Adrenal gland (tissue), 12 donors: ENCODE data around the gene TBC1D16. TPM values are rescaled to one million over a fixed set of nuclear protein-coding genes. Genes with fewer than 3 reads are reported as not detected.

ENCODE experiments used
- DNase-seq, 7 donors: peaks; one replicate each; pipeline ENCODE4 v3.0.0-alpha.2; 2019 to 2020
- H3K27ac ChIP-seq, 5 donors: fragments of 200-600 bp; sonication (generic) in 4 of 5; 1 replicate in 3 of 5; 2 replicates in 2 of 5; pipeline versions ENCODE4 v1.5.1 to v1.8.0; 2016 to 2020; ENCODE audit warnings: mild to moderate bottlenecking in 1 of 5
- H3K27me3 ChIP-seq: fragments of 200-600 bp; 2 replicates; pipeline ENCODE4 v1.8.0; 2021
- H3K36me3 ChIP-seq, 2 donors: fragments of 200-600 bp; replicated peaks in 1 of 2; 1 replicate in 1 of 2; 2 replicates in 1 of 2; pipeline versions ENCODE4 v1.5.1 to v1.8.0; 2018 to 2022
- H3K4me1 ChIP-seq, 2 donors: fragments of 200-600 bp; replicated peaks in 1 of 2; 1 replicate in 1 of 2; 2 replicates in 1 of 2; pipeline versions ENCODE4 v1.5.1 to v1.8.0; 2018 to 2021
- H3K4me3 ChIP-seq, 4 donors: fragments of 200-600 bp; sonication (generic) in 3 of 4; one replicate each; pipeline ENCODE4 v1.5.1; 2016 to 2018
- H3K9me3 ChIP-seq, 3 donors: fragments of 200-600 bp; sonication (generic) in 1 of 3; replicated peaks in 1 of 3; 1 replicate in 2 of 3; 2 replicates in 1 of 3; pipeline versions ENCODE4 v1.5.1 to v1.8.0; 2016 to 2021
- POLR2A ChIP-seq, 2 donors: fragments of 450-650 bp; IDR thresholded peaks; one replicate each; pipeline ENCODE4 v1.6.1; 2017; ENCODE audit warnings: antibody characterized with exemption in 2 of 2, mild to moderate bottlenecking in 2 of 2, moderate library complexity in 1 of 2
- whole genome bisulfite sequencing, 4 donors: extraction: QIAGEN DNeasy Blood & Tissue Kit in 2 of 4; methylation state at CpG; one replicate each; pipeline versions ENCODE4 v1.1.5 to v1.1.7; 2013 to 2017; 5-methylcytosine and 5-hydroxymethylcytosine counted together
- intact Hi-C, 2 donors: fragments of 100-400 bp; cut with DNase I; formaldehyde crosslinking; loops; one replicate each; pipeline versions ENCODE4 v1.14.1 to v1.15.0; 2022 to 2023
- polyA plus RNA-seq, 3 donors: library from polyadenylated mRNA; stranded (reverse); fragments of 200-250 nt in 2 of 3; fragments of 350-450 nt in 1 of 3; fragmentation: Illumina TruSeq in 1 of 3; extraction: RNeasy Lipid Tissue Mini Kit (QIAGEN cat#74804) in 1 of 3; gene quantifications; one replicate each; pipeline ENCODE4 v1.2.3, GENCODE V29; 2013 to 2014
- total RNA-seq, 9 donors: library from RNA; depleted of rRNA in 4 of 9; stranded (reverse); fragments of >200 nt in 4 of 9; fragments of 120-200 nt in 1 of 9; fragmentation: NEBNext Ultra II Directional in 1 of 9; extraction: Animal tissue kit (Norgen Biotek cat#: 25700) in 1 of 9; gene quantifications; one replicate each; pipeline versions ENCODE4 v1.1.0 to v1.2.4, GENCODE V29; 2013 to 2023
- TF ChIP-seq, protein P1 (sequence below), 6 experiments: fragments of 450-650 bp in 4 of 6; fragments of 200-600 bp in 2 of 6; sonication (generic) in 1 of 6; IDR thresholded peaks; 1 replicate in 5 of 6; 2 replicates in 1 of 6; pipeline versions ENCODE4 v1.5.1 to v1.8.0; 2016 to 2021; ENCODE audit warnings: antibody characterized with exemption in 6 of 6, mild to moderate bottlenecking in 2 of 6, moderate library complexity in 1 of 6
- donor health status: healthy with polysubstance abuse.
- donor health status: Bipolar disorder and iron deficiency.
- donor health status: DM: yes; HTN: yes; CAD: no.
- donor health status: DM: no; HTN: no; CAD: no.
- donor health status: DM: no; HTN: no; CAD: no.
- donor health status: DM: yes; HTN: yes; CAD: no.

Gene TBC1D16
- total and polyA plus RNA-seq, 12 donors: 4.2 to 62.5 (median 29.5) TPM

DNA sequence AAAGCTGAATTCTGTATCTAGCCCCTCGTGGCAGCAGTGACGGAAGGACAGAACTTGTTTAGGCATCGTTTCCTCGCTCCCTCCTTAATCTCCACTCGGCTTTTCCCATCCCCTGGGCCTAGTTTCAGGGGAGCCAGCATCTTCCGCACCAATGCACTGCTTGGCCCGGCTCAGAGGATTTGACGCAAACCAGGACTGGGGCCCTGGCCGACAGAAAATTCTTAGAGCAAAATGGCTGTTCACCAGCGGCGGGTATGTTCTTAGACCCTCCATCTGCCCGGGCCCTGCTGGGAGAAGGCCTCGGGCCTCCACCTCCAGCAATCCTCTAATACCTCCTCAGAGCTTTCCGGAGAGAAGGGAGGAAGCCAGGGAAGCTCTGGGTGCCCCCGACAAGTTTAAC lies 54.6 kb downstream of the TBC1D16 start:
- intact Hi-C loops: no loop called here
- Histone ChIP-seq H3K27ac (no peak overlapping the region), H3K36me3 (no peaks in the 10 kb centered on the region), H3K9me3 (no peaks in the 10 kb centered on the region), H3K27me3 (no peaks in the 10 kb centered on the region), H3K4me1 (peaks cover 13 to 16% of the 10 kb centered on the region in 2 donors), H3K4me3 (no peak overlapping the region)
- peak in 3 of 7 donors; percentile 12 to 45 (median 17) for DNase-seq
- TF ChIP-seq, protein P1, sequence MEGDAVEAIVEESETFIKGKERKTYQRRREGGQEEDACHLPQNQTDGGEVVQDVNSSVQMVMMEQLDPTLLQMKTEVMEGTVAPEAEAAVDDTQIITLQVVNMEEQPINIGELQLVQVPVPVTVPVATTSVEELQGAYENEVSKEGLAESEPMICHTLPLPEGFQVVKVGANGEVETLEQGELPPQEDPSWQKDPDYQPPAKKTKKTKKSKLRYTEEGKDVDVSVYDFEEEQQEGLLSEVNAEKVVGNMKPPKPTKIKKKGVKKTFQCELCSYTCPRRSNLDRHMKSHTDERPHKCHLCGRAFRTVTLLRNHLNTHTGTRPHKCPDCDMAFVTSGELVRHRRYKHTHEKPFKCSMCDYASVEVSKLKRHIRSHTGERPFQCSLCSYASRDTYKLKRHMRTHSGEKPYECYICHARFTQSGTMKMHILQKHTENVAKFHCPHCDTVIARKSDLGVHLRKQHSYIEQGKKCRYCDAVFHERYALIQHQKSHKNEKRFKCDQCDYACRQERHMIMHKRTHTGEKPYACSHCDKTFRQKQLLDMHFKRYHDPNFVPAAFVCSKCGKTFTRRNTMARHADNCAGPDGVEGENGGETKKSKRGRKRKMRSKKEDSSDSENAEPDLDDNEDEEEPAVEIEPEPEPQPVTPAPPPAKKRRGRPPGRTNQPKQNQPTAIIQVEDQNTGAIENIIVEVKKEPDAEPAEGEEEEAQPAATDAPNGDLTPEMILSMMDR (IDR thresholded peaks at IDR 0.05): no peak
- TF ChIP-seq POLR2A (IDR thresholded peaks at IDR 0.05): no peak
- WGBS, 4 donors: 88 to 92% (median 91%) methylated on average over 15 of the region's 15 CpGs

DNA sequence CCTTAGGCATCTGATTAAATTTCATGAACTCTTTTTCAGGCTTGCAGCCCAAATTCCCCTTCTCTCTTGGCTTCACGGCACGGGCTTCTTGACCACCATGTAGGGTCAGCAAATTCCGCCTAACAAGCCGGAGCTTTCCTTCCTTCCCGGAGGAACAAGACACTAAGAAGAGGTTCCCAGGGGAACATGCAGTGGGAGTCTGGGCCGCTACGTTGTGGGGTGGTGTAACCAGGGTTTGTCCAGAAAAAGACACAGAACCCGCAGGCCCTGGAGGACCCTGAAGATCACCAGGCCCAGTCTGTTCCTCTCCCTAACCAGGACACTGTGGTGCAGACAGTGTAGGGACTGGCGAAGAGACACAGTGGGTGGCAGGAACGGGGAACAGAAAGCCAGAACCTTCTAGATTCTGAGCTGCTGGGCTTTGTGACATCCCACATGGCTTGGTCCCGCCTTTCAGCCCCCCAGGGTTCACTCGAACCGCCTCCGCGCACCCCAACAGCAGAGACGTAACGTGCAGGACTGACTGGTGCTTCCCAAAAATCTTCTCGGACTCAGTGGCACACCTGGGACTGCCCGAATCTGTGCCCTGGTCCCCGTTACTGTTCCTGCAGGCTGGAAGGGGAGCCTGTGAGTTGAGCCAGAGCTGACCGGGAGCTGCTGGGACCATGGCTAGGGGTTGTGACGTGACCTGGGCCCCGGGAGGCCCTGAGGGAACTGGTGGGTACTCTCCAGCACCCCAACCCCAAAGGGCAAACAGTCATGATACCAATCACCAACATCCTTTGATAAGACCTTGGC lies 55.2 kb downstream of the TBC1D16 start:
- 92 to 97% (median 94%) methylated on average over 23 of the region's 23 CpGs for WGBS, 4 donors
- Histone ChIP-seq H3K4me3 (no peak overlapping the region), H3K36me3 (no peaks in the 10 kb centered on the region), H3K4me1 (peaks cover 8 to 12% of the 10 kb centered on the region in 2 donors), H3K27me3 (no peaks in the 10 kb centered on the region), H3K9me3 (no peaks in the 10 kb centered on the region), H3K27ac (no peak overlapping the region)
- TF ChIP-seq, protein P1 (IDR thresholded peaks at IDR 0.05): no peak
- TF ChIP-seq POLR2A (IDR thresholded peaks at IDR 0.05): no peak
- peak in 4 of 7 donors; percentile 14 to 39 (median 18) for DNase-seq
- intact Hi-C loops: no loop called here

DNA sequence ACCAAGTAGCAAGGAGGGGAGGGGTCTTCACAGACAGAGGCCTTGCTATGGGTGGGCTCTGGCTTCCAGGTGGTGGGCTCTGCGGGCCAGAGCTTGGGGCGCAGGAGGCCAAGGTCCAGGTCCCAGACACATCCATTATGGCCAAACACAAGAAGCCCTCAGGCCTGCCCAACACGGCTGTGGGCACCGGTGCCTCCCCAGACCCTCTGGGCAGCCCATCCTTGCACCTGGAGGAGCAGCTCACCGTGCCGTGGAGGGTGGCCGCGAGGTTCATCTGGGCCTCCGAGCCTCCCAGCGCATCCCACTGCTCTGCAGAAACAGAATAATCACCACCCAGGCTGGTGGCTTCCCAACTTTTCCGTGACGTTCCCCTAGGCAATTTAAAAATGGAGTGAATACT lies 55.9 kb downstream of the TBC1D16 start:
- no peak for TF ChIP-seq POLR2A (IDR thresholded peaks at IDR 0.05)
- TF ChIP-seq, protein P1 (IDR thresholded peaks at IDR 0.05): no peak
- peak in 2 of 7 donors; percentile 16 to 29 for DNase-seq
- no peaks in the 10 kb centered on the region for H3K36me3 ChIP-seq
- no peak overlapping the region for H3K4me3 ChIP-seq
- intact Hi-C loops: loop anchor here in 1 of 2 donors (10.0 kb wide), 1 partner anchor 135 kb away; no protein-coding TSS in a partner anchor
- WGBS, 4 donors: 93 to 96% (median 93%) methylated on average over 11 to 12 of the region's 12 CpGs
- no peaks in the 10 kb centered on the region for H3K9me3 ChIP-seq
- peaks cover 8 to 12% of the 10 kb centered on the region in 2 donors for H3K4me1 ChIP-seq
- no peaks in the 10 kb centered on the region for H3K27me3 ChIP-seq
- no peak overlapping the region for H3K27ac ChIP-seq

DNA sequence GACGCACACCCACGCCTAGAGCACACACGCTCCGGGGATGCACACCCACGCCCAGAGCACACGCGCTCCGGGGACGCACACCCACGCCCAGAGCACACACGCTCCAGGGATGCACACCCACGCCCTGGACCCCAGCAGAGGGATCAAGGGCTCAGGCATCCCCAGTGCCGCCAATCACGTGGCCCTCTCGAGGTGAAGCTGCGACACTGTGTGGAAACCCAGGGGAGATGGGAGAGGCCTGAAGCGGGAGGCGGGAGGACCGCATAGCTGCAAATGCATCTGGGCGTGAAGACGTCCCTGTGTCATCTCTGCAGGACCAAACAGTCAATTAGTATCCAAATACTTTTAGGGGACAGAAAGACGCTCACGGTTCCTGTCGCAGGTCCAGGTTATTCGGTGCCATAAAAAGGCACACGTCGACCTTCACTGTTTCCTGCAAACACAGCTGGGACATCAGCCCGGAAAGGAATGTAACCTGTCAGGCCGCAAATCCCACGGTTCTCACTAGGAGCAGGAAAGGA lies 56.4 kb downstream of the TBC1D16 start:
- Histone ChIP-seq H3K36me3 (no peaks in the 10 kb centered on the region), H3K27ac (peak overlapping the region in 3 of 5 donors; percentile 79 to 85 (median 82)), H3K4me1 (peaks cover 8 to 12% of the 10 kb centered on the region in 2 donors), H3K4me3 (no peak overlapping the region), H3K27me3 (no peaks in the 10 kb centered on the region), H3K9me3 (no peaks in the 10 kb centered on the region)
- DNase-seq: peak in 3 of 7 donors; percentile 23 to 52 (median 26)
- TF ChIP-seq, protein P1 (IDR thresholded peaks at IDR 0.05): no peak
- no peak for TF ChIP-seq POLR2A (IDR thresholded peaks at IDR 0.05)
- WGBS, 4 donors: 84 to 93% (median 87%) methylated on average over 16 to 30 of the region's 30 CpGs
- intact Hi-C loops: loop anchor here in 1 of 2 donors (10.0 kb wide), 1 partner anchor 134 kb away; no protein-coding TSS in a partner anchor
